ENCODE measurements around the gene RABGEF1. TPM values are rescaled to one million over a fixed set of nuclear protein-coding genes. Genes with fewer than 3 reads are reported as not detected.

RABGEF1 gene
- total and polyA plus RNA-seq, 4 donors = 5.2 to 14.0 (median 7.7) TPM

GRCh38 chr7:66696774-66697191 lies 43.8 kb upstream of the RABGEF1 start:
- no peak overlapping the region for H3K27ac ChIP-seq (ENCODE audit: low read depth in 1 of 2, low read length in 2 of 2)
- H3K36me3 ChIP-seq (ENCODE audit: control insufficient read depth in 4 of 4, insufficient read depth in 3 of 4, low read depth in 1 of 4, low read length in 3 of 4) = no peaks in the 10 kb centered on the region
- H3K9me3 ChIP-seq (ENCODE audit: control insufficient read depth in 4 of 4, low read length in 3 of 4) = no peaks in the 10 kb centered on the region
- H3K4me3 ChIP-seq (ENCODE audit: low read depth in 1 of 3, low read length in 3 of 3) = no peak overlapping the region
- H3K27me3 ChIP-seq (ENCODE audit: control insufficient read depth in 4 of 4, insufficient read depth in 4 of 4, low read length in 3 of 4) = no peaks in the 10 kb centered on the region
- H3K9ac ChIP-seq (ENCODE audit: low read depth in 1 of 2, low read length in 2 of 2) = no peak overlapping the region
- DNase-seq (ENCODE audit: low spot score) = no peak
- WGBS = 88% methylated on average over 2 of the region's 2 CpGs
- TF ChIP-seq MAX (IDR thresholded peaks at IDR 0.05) (no peak), NR2F2 (IDR thresholded peaks at IDR 0.05) (no peak), TAF1 (conservative IDR thresholded peaks at IDR 0.05) (no peak), YY1 (IDR thresholded peaks at IDR 0.05) (no peak), EGR1 (IDR thresholded peaks at IDR 0.05; ENCODE audit: low read depth in 2 of 2) (no peak)
- no peaks in the 10 kb centered on the region for H3K4me1 ChIP-seq (ENCODE audit: control insufficient read depth in 4 of 4, insufficient read depth in 4 of 4, low read length in 3 of 4)

DNA sequence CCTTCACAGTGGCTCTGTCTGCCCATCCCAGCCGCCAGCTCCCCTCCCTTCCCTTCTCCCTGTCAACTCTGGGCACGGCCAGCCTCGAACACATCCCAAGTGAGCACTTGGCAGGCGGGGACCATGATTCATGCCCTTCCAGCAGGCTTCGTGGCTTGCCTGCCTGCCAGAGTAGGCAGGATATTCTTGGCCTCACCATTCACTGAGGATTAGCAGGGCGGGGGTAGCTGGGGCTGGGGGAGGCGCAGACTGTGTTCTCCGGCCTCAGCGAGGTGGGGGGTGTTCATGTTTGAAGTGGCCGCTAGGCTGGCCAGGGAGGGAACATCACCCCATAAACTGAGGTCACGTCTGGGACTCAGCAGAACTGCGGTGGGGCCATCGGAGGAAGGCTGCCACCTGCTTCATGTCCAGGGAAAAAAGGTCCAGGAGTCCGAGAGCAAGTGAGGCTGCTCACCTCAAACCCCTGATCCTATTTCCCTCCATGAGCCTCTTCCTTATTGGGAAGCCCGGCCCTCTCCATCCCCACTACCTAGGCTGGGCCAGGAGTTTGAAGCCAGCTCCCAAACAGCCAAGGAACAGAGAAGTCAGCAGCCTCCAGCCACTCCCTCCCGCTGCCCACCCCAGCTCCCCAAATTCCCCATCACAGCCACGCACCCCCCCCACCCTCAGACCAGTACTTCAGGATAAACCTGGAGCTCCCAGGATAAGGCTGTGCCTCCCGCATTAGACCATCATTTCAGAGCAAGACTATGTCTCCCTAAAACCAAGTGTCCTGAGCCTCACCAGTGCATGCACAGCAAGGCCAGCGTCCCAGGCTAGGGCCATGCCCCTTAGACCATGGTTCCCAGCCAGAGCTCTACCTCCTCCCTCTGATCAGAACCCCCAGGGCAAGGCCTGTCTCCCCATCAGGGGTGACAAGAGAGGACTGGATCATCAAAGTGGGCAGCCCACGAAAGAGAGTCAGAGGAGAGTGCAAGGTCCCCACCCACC lies 42.8 kb upstream of the RABGEF1 start:
- no peaks in the 10 kb centered on the region for H3K36me3 ChIP-seq (ENCODE audit: control insufficient read depth in 4 of 4, insufficient read depth in 3 of 4, low read depth in 1 of 4, low read length in 3 of 4)
- H3K9ac ChIP-seq (ENCODE audit: low read depth in 1 of 2, low read length in 2 of 2) = no peak overlapping the region

More for the DNA sequence above, 42.8 kb upstream of the RABGEF1 start:
- Histone ChIP-seq H3K4me1 (ENCODE audit: control insufficient read depth in 4 of 4, insufficient read depth in 4 of 4, low read length in 3 of 4) (no peaks in the 10 kb centered on the region), H3K4me3 (ENCODE audit: low read depth in 1 of 3, low read length in 3 of 3) (no peak overlapping the region), H3K27ac (ENCODE audit: low read depth in 1 of 2, low read length in 2 of 2) (no peak overlapping the region), H3K27me3 (ENCODE audit: control insufficient read depth in 4 of 4, insufficient read depth in 4 of 4, low read length in 3 of 4) (no peaks in the 10 kb centered on the region), H3K9me3 (ENCODE audit: control insufficient read depth in 4 of 4, low read length in 3 of 4) (no peaks in the 10 kb centered on the region)
- TF ChIP-seq FOXA1 (IDR thresholded peaks at IDR 0.05) (no peak), RXRA (IDR thresholded peaks at IDR 0.05) (no peak), NR2F2 (IDR thresholded peaks at IDR 0.05) (no peak), FOXA2 (IDR thresholded peaks at IDR 0.05) (no peak), HNF4A (conservative IDR thresholded peaks at IDR 0.05) (no peak), SP1 (IDR thresholded peaks at IDR 0.05) (no peak), TAF1 (conservative IDR thresholded peaks at IDR 0.05) (no peak)
- TF ChIP-seq, protein P1, sequence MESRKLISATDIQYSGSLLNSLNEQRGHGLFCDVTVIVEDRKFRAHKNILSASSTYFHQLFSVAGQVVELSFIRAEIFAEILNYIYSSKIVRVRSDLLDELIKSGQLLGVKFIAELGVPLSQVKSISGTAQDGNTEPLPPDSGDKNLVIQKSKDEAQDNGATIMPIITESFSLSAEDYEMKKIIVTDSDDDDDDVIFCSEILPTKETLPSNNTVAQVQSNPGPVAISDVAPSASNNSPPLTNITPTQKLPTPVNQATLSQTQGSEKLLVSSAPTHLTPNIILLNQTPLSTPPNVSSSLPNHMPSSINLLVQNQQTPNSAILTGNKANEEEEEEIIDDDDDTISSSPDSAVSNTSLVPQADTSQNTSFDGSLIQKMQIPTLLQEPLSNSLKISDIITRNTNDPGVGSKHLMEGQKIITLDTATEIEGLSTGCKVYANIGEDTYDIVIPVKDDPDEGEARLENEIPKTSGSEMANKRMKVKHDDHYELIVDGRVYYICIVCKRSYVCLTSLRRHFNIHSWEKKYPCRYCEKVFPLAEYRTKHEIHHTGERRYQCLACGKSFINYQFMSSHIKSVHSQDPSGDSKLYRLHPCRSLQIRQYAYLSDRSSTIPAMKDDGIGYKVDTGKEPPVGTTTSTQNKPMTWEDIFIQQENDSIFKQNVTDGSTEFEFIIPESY (IDR thresholded peaks at IDR 0.05) = no peak
- TF ChIP-seq, protein P2, sequence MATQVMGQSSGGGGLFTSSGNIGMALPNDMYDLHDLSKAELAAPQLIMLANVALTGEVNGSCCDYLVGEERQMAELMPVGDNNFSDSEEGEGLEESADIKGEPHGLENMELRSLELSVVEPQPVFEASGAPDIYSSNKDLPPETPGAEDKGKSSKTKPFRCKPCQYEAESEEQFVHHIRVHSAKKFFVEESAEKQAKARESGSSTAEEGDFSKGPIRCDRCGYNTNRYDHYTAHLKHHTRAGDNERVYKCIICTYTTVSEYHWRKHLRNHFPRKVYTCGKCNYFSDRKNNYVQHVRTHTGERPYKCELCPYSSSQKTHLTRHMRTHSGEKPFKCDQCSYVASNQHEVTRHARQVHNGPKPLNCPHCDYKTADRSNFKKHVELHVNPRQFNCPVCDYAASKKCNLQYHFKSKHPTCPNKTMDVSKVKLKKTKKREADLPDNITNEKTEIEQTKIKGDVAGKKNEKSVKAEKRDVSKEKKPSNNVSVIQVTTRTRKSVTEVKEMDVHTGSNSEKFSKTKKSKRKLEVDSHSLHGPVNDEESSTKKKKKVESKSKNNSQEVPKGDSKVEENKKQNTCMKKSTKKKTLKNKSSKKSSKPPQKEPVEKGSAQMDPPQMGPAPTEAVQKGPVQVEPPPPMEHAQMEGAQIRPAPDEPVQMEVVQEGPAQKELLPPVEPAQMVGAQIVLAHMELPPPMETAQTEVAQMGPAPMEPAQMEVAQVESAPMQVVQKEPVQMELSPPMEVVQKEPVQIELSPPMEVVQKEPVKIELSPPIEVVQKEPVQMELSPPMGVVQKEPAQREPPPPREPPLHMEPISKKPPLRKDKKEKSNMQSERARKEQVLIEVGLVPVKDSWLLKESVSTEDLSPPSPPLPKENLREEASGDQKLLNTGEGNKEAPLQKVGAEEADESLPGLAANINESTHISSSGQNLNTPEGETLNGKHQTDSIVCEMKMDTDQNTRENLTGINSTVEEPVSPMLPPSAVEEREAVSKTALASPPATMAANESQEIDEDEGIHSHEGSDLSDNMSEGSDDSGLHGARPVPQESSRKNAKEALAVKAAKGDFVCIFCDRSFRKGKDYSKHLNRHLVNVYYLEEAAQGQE (IDR thresholded peaks at IDR 0.05) = no peak
- no peak for DNase-seq (ENCODE audit: low spot score)
- WGBS = 74% methylated on average over 20 of the region's 20 CpGs
